Duodenal mucosa (tissue), 2 donors: ENCODE results near the gene CCNYL1.
"Not testable (repeated sequence)": the region's sequence is repeated elsewhere in the genome, so short reads cannot be mapped to it uniquely, and the experiment has no call there.

Source experiments
- H3K27ac ChIP-seq: one replicate; pipeline ENCODE4 v1.7.0; 2013; ENCODE audit warnings: low read depth, low read length
- H3K27me3 ChIP-seq, 2 donors: one replicate each; pipeline ENCODE4 v1.7.0; 2013; ENCODE audit warnings: low read length in 2 of 2, control low read depth in 1 of 2; ENCODE audit not compliant: insufficient read depth in 2 of 2, control insufficient read depth in 1 of 2
- H3K36me3 ChIP-seq, 2 donors: one replicate each; pipeline ENCODE4 v1.7.0; 2013; ENCODE audit warnings: low read length in 2 of 2, control low read depth in 1 of 2; ENCODE audit not compliant: insufficient read depth in 2 of 2, control insufficient read depth in 1 of 2
- H3K4me1 ChIP-seq, 2 donors: one replicate each; pipeline ENCODE4 v1.7.0; 2013; ENCODE audit warnings: low read length in 2 of 2, control low read depth in 1 of 2; ENCODE audit not compliant: insufficient read depth in 2 of 2, control insufficient read depth in 1 of 2
- H3K4me3 ChIP-seq, 2 donors: one replicate each; pipeline ENCODE4 v1.7.0; 2013; ENCODE audit warnings: low read length in 2 of 2, low read depth in 1 of 2
- H3K9ac ChIP-seq, 2 donors: one replicate each; pipeline ENCODE4 v1.7.0; 2013; ENCODE audit warnings: low read length in 2 of 2, low read depth in 1 of 2
- H3K9me3 ChIP-seq, 2 donors: one replicate each; pipeline ENCODE4 v1.7.0; 2013; ENCODE audit warnings: low read length in 2 of 2, control low read depth in 1 of 2; ENCODE audit not compliant: control insufficient read depth in 1 of 2

CCNYL1 gene

DNA sequence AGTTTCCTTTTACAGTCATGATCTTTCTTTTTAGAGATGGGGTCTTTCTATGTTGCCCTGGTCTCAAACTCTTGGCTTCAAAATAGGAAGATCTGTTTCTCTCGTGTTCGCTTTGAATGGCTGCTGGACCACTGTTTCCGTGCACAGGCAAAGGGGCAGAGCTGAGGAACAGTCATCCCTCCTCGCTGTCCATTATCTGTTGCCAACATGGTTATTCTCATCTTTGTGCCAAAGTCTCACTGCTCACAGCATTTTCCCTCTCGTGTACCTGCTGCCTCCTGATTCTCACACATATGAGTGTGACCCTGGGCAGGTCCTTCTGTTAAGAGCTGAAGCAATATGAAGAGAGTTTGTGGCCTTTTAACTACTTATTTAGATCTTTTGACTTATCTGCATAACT lies 28.0 kb upstream of the CCNYL1 start:
- no peak overlapping the region for H3K9ac ChIP-seq
- H3K36me3 ChIP-seq = no peaks in the 10 kb centered on the region
- no peak overlapping the region for H3K27ac ChIP-seq
- no peaks in the 10 kb centered on the region for H3K27me3 ChIP-seq
- H3K4me1 ChIP-seq = peaks cover 9 to 13% of the 10 kb centered on the region in 2 donors
- H3K9me3 ChIP-seq = no peaks in the 10 kb centered on the region
- H3K4me3 ChIP-seq = no peak overlapping the region

DNA sequence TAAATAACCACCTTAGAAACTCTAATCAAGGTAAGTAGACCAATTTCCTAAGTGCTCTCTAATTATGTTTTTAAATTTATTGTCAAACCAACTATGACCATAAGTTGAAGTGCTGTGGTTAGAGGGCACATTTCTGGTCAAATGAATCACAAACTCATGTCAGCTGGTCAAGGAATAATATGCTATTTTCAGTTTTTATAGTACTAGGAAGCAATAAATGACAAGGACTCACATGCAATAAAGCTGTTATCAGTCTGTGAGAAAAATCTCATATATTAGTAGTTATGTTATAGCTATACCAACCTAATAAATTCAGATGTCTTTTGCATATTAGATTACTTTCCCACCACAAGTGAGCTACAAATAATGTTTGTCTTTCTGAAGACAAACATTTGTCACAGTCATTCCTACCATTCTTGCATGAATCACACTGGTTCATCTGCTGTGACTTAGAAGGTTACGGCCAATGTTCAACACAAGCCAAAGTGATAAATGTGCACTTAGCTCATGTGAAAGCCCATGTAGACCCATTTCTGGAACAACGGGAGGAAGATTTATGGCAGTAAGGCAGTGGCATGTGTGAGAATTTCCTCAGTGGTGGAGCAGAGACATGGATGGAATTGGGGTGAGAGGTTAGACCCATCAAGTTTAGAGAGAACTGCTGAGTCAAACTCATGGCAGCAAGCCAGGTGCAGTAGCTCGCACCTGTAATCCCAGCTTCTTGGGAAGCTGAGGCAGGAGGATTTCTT lies 27.4 kb upstream of the CCNYL1 start:
- H3K36me3 ChIP-seq = no peaks in the 10 kb centered on the region
- H3K4me3 ChIP-seq = no peak overlapping the region
- no peak overlapping the region for H3K27ac ChIP-seq
- no peak overlapping the region for H3K9ac ChIP-seq
- peaks cover 9 to 13% of the 10 kb centered on the region in 2 donors for H3K4me1 ChIP-seq
- H3K9me3 ChIP-seq = no peaks in the 10 kb centered on the region
- H3K27me3 ChIP-seq = no peaks in the 10 kb centered on the region

DNA sequence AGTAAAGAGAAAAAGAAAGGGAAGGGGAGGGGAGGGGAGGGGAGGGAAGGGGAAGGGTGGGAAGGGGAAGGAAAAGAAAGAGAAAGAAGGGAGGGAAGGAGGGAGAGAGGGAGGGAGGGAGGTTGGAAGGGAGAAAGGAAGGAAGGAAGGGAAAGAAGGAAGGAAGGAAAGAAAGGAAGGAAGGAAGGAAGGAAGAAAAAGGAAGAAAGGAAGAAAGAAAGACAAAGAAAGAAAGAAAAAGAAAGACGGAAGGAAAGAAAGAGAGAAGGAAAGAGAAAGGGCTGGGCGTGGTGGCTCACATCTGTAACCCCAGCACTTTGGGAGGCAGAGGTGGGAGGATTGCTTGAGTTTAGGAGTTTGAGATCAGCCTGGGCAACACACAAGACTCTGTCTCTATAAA lies 24.6 kb upstream of the CCNYL1 start:
- Histone ChIP-seq H3K9me3 (no peaks in the 10 kb centered on the region), H3K27ac (no peak overlapping the region), H3K9ac (no peak overlapping the region), H3K36me3 (no peaks in the 10 kb centered on the region), H3K4me1 (peaks cover 9 to 13% of the 10 kb centered on the region in 2 donors), H3K27me3 (no peaks in the 10 kb centered on the region), H3K4me3 (no peak overlapping the region)

DNA sequence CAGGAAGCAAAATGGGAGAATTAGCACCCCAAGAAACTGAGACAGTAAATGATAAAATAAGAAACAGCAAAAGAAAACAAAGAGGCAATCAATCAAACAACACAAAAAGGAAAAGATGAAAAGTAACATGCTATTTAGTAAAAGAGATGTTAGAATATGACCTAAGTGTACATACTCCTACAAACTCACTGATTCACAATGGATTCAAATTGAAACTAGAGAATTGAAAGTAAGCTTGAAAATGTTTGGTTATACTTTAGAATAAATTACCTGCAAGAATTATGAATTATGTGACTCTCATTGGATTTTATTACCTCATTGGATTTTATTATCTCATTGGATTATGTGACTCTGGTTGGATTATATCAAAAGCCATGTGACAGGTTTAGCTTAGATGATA lies 22.8 kb upstream of the CCNYL1 start:
- Histone ChIP-seq H3K4me1 (peaks cover 6 to 8% of the 10 kb centered on the region in 2 donors), H3K9ac (no peak overlapping the region), H3K36me3 (no peaks in the 10 kb centered on the region), H3K9me3 (no peaks in the 10 kb centered on the region), H3K27me3 (no peaks in the 10 kb centered on the region), H3K27ac (no peak overlapping the region), H3K4me3 (no peak overlapping the region)

DNA sequence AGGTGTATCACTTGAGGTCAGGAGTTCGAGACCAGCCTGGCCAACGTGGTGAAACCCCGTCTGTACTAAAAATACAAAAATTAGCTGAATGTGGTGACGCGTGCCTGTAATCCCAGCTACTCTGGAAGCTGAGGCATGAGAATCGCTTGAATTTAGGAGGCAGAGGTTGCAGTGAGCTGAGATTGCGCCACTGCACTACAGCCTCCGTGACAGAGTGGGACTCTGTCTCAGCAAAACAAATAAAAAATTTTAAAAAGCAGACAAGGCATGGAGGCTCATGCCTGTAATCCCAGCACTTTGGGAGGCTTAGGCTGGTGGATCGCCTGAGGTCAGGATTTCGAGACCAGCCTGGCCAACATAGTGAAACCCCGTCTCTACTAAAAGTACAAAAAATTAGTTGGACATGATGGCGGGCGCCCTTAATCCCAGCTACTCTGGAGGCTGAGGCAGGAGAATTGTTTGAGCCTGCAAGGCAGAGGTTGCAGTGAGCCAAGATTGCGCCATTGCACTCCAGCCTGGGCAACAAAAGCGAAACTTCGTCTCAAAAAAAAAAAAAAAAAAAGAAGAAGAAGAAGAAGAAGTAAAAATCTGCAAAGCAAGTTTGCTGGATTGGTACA lies 20.5 kb upstream of the CCNYL1 start:
- not testable (repeated sequence) for H3K36me3 ChIP-seq, H3K27ac ChIP-seq, H3K9me3 ChIP-seq, H3K4me1 ChIP-seq, H3K27me3 ChIP-seq, H3K4me3 ChIP-seq, H3K9ac ChIP-seq

DNA sequence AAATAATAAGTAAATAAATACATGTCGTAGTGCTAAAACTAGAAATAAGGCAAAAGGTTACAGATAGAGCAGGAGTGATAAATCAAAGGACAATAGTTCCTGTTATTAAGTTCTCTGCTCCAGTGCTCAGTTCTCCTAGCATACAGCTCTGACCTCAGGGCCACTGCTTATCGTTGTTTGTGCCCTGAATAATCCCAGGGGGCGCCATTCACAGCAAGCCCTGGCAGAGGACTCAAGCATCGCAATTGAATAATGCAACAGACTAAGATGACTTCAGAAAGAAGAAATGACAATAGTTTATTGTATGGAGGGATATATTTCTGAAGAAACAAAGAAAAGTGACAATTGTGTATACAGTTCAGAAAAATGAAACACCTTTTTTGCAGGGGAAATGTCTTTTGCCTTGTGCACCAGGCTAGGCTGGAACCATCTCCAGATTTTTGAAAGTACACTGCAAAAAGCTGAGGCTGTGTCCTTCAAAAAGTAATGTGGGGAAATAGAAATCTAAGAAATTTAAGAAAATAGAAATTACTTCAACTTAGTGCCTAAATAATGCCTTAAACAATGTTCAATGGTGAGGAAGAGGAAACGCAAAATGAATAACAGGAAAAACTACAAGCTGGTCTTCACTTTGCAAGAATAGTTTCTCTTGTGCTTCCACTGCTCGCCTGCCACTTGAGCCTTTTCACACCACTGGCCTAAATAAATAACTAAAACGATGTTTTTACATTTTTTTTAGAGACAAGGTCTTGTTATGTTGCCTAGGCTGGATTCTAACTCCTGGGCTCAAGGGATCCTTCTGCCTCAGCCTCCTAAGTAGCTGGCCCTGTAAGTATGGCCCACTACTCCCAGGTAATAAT lies 19.0 kb upstream of the CCNYL1 start:
- Histone ChIP-seq H3K9ac (no peak overlapping the region), H3K4me1 (no peaks in the 10 kb centered on the region), H3K27ac (no peak overlapping the region), H3K36me3 (no peaks in the 10 kb centered on the region), H3K27me3 (no peaks in the 10 kb centered on the region), H3K4me3 (no peak overlapping the region), H3K9me3 (no peaks in the 10 kb centered on the region)

DNA sequence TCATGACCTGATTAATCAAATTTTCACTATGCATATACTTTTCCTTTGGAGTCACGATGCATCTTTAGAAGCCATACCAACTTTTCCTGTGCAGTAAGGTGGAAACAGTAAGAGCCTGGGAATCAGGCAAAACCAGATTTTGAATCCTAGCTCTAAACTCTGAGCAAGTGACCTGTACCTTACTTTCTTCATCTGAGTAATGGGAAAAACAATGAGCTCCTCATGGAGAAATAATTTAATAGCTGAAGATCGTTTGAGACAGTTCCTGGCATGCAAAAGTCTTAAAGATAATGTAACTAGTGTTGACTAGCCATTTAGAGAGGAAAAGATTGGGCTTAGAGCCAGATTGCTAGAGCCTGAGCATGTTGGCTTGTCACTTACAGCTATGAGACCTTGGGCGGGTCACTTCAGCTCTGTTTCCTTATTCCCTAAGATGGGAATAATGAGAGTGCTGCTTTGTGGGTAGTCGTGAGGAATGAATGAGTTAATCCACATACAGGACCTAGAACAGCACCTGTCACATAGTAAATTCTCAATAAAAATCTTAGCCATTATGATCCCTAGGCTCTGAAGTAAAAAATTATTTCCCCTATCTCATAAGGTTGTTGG lies 17.7 kb upstream of the CCNYL1 start:
- Histone ChIP-seq H3K4me1 (no peaks in the 10 kb centered on the region), H3K9ac (no peak overlapping the region), H3K27ac (no peak overlapping the region), H3K9me3 (no peaks in the 10 kb centered on the region), H3K4me3 (no peak overlapping the region), H3K36me3 (no peaks in the 10 kb centered on the region), H3K27me3 (no peaks in the 10 kb centered on the region)

DNA sequence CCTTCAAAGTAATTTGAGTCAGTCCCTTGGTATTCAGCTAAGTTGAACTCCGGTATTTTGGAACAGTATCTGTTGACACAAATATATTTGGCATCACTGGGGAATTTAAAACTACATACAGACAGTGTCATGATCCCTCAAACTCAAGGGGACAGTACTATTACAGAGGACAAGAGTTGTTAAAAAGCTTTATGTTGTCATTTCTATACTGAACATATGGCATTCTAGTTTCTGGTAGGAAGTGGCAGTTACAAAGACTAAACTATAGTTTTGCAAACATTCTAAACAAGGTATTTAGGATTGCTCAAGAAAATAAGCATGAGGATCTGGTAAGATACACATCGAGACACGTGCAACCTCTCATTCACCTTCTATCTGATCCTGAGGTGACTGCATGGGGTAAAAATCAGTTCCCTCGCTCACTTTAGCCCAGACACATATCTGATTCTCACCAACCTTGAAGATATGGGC lies 16.6 kb upstream of the CCNYL1 start:
- Histone ChIP-seq H3K27me3 (no peaks in the 10 kb centered on the region), H3K4me1 (no peaks in the 10 kb centered on the region), H3K9ac (no peak overlapping the region), H3K36me3 (no peaks in the 10 kb centered on the region), H3K27ac (no peak overlapping the region), H3K9me3 (no peaks in the 10 kb centered on the region), H3K4me3 (no peak overlapping the region)

DNA sequence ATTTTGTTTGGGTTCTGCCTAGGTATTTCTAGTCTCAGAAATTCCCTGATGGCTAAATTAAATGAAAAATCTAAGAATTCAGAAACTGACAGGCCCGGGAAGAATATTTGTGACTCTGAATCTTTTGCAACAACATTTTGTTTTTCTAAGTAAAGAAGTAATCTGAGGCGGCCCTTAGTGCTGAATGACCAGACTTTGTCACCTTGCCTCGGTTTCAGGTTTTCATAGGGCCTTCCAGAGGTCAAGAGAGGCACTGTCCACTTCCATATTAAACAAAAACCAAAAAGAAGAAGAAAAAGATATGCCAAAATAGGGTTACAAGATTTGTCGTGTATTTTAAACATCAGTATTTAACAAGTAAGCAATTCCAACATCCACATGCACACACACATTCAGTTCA lies 16.1 kb upstream of the CCNYL1 start:
- H3K27ac ChIP-seq = no peak overlapping the region
- no peaks in the 10 kb centered on the region for H3K9me3 ChIP-seq
- no peak overlapping the region for H3K9ac ChIP-seq
- H3K4me3 ChIP-seq = no peak overlapping the region
- no peaks in the 10 kb centered on the region for H3K4me1 ChIP-seq
- no peaks in the 10 kb centered on the region for H3K27me3 ChIP-seq
- no peaks in the 10 kb centered on the region for H3K36me3 ChIP-seq

DNA sequence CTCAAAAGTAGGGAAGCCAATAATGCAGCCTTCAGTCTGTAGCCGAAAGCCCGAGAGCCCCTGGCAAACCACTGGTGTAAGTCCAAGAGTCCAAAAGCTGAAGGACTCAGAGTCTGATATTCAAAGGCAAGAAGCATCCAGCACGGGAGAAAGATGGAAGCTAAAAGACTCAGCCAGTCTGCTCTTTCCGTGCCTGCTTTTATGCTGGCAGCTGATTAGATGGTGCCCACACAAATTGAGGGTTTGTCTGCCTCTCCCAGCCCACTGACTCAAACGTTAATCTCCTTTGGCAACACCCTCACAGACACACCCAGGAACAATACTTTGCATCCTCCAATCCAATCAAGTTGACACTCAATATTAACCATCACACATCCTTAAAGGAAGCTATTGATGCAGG lies 14.5 kb upstream of the CCNYL1 start:
- H3K27me3 ChIP-seq, H3K9ac ChIP-seq, H3K4me3 ChIP-seq, H3K36me3 ChIP-seq, H3K27ac ChIP-seq, H3K9me3 ChIP-seq, H3K4me1 ChIP-seq: not testable (repeated sequence)
